Measurements from ENCODE around the gene SBF2.

Gene SBF2

DNA sequence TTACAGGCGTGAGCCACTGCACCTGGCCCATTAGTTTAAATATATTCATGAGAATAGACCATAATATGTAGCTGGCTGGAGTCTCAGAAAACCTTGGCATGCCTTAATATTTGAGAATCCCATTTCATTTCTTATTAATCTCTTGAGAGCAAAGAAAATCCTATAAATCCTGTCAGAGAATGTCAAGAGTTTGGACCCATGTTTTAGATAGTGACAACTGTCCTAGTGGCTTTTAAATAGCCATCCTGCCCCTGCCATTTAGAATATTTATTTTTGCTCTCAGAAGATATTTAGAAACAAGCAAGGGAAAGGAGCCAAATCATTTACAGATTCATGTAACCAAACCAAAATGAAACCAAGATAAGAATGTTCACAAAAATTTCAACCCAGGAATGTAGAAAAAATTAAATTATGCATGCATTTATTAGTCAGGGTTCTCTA is 522.9 kb downstream of the SBF2 start:
- ChIA-PET CTCF (interaction anchor here (1.2 kb wide), 1 partner anchor 11 kb away, joined by 4 read pairs; no protein-coding TSS in a partner anchor), POLR2A (no interaction called here)
- TF ChIP-seq, protein P1, sequence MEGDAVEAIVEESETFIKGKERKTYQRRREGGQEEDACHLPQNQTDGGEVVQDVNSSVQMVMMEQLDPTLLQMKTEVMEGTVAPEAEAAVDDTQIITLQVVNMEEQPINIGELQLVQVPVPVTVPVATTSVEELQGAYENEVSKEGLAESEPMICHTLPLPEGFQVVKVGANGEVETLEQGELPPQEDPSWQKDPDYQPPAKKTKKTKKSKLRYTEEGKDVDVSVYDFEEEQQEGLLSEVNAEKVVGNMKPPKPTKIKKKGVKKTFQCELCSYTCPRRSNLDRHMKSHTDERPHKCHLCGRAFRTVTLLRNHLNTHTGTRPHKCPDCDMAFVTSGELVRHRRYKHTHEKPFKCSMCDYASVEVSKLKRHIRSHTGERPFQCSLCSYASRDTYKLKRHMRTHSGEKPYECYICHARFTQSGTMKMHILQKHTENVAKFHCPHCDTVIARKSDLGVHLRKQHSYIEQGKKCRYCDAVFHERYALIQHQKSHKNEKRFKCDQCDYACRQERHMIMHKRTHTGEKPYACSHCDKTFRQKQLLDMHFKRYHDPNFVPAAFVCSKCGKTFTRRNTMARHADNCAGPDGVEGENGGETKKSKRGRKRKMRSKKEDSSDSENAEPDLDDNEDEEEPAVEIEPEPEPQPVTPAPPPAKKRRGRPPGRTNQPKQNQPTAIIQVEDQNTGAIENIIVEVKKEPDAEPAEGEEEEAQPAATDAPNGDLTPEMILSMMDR (IDR thresholded peaks at IDR 0.05; ENCODE audit: control extremely low read depth, extremely low read depth, low read depth, missing control alignments) = no peak
- no peak for DNase-seq (ENCODE audit: extremely low spot score)

DNA sequence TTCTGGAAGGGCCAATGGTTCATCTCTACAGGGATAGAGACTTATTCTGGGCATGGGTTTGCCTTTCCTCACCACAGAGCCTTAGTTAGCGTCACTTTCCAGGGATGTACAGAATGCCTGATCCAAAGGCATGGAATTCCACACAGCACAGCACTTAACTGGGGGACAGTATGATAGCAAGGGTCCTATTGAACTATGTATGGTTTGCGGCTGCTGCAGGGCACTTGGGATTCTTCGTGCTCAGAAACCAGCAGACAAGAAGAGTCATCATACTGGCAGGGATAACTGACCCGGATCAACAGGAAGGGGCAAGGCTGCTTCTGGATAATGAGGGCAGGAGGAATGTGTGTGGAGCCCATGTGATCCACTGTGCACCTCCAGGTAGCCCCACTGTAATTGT is 524.4 kb downstream of the SBF2 start:
- ChIA-PET POLR2A (no interaction called here), CTCF (interaction anchor here (1.2 kb wide), 1 partner anchor 9 kb away, joined by 3 read pairs; no protein-coding TSS in a partner anchor)
- TF ChIP-seq, protein P1 (IDR thresholded peaks at IDR 0.05; ENCODE audit: control extremely low read depth, extremely low read depth, low read depth, missing control alignments) = no peak
- no peak for DNase-seq (ENCODE audit: extremely low spot score)

DNA sequence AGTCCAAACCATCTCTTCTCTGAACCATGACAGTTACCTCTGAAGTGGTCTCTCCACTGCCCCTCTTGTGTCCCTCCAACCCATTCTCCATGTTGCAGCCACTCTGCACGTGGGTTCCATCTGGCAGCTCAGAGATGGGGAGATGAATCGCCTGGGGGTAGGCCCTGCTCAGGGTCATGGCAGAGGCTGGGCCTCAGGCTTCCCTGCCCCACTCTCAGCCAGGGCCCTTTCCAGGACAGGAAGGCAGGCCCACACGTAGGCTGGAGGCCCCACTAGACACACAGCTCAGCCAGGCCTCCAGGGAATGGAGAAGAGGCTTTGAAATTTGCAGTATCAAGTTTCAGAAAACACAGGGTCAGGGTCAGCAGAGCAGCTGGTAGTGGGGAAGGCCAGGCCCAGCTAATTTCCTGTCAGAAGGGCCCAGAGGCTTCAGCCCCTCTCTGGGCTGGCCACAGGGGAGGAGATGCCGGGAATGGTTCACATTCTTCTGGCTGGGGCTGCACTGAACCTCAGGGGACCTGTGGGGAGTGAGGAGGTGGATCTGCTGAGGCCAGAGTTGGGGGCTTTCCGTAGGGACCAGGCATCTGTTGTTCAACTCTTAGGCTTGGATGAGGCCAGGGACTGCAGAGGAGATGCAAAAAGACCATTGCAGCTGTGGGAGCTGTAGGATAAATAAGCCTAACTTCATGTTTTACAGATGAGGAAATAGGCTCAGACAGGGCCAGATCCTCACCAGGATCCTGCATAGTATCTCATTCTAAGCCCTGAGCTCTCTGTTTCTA is 528.5 kb downstream of the SBF2 start:
- no peak for DNase-seq (ENCODE audit: extremely low spot score)
- ChIA-PET POLR2A (no interaction called here), CTCF (interaction anchor here (0.8 to 4.1 kb wide), 8 partner anchors 10 to 241 kb away, joined by 3 to 19 read pairs (median 5); no protein-coding TSS in a partner anchor)
- TF ChIP-seq, protein P1 (IDR thresholded peaks at IDR 0.05; ENCODE audit: control extremely low read depth, extremely low read depth, low read depth, missing control alignments) = no peak

DNA sequence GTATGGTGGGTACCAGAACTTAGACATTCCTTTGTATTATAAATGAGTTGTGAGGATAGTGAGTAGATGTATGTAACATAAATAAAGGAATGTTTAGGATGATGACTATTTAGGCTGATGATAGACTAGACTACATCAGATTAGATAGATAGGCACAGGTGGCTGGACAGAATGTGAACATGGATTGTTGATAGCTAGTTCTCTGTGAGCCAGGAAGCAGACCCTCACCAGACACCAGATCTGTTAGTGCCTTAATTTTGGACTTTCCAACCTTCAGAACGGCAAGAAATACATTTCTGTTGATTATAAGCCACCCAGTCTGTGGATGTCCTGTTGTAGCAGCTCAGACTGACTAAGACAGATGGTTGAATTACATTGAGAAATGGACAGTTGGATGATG is 530.7 kb downstream of the SBF2 start:
- CTCF ChIA-PET = interaction anchor here (0.9 to 4.1 kb wide), 4 partner anchors 13 to 560 kb away, joined by 3 to 19 read pairs (median 8); no protein-coding TSS in a partner anchor
- TF ChIP-seq, protein P1 (IDR thresholded peaks at IDR 0.05; ENCODE audit: control extremely low read depth, extremely low read depth, low read depth, missing control alignments) = no peak
- POLR2A ChIA-PET = no interaction called here
- no peak for DNase-seq (ENCODE audit: extremely low spot score)

DNA sequence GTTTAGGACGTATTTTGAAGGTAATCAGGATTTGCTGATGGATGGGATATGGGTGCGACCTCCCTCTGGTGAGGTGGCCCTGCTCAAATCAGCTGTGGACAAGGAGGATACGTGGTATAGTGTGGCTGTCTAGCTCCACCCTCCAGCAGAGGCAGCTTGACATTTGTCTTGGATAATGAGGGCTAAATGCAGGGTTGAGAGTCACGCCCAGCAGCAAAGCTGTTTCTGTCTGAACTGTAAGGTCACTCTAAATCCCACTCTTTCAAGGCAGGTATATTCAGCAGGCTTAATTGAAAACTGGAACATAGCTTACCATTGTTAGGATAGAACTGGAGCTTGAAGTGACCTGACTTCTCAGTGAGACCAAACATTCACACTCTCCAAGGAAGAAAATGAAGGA is 531.5 kb downstream of the SBF2 start:
- ChIA-PET CTCF (interaction anchor here (0.7 to 2.3 kb wide), 4 partner anchors 15 to 561 kb away, joined by 3 to 13 read pairs (median 3); no protein-coding TSS in a partner anchor), POLR2A (no interaction called here)
- no peak for DNase-seq (ENCODE audit: extremely low spot score)
- TF ChIP-seq, protein P1 (IDR thresholded peaks at IDR 0.05; ENCODE audit: control extremely low read depth, extremely low read depth, low read depth, missing control alignments) = no peak

DNA sequence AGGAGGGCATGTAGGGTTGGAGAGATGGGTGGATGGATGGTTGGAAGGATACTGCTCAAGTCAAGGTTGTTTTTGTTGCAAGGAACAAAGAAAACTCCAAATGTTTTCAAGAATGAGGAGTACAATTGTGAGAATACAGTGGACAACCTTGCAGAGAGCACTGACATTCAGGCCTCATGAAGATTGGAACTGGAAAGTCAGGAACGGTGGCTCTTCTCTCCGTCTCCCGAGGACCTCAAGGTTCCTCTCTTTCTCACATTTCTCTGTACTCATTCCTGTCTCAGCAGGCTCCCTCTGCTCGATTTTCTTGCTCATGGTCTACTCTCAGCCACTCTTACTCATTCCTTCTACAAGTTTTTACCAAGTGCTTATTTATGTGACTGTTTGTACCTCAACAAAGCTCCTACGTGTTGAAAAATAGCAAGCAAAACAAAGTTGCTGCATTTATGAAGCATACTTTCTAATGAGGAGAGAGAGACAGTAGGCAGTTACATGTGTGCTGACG is 532.5 kb downstream of the SBF2 start:
- TF ChIP-seq, protein P1 (IDR thresholded peaks at IDR 0.05; ENCODE audit: control extremely low read depth, extremely low read depth, low read depth, missing control alignments) = no peak
- DNase-seq (ENCODE audit: extremely low spot score) = no peak
- POLR2A ChIA-PET = no interaction called here
- CTCF ChIA-PET = no interaction called here

Measured in GM10248 (cell line).